ENCODE measurements around the gene ZBTB8B.
"Not testable (repeated sequence)": the region's sequence is repeated elsewhere in the genome, so short reads cannot be mapped to it uniquely, and the experiment has no call there.

The ZBTB8B gene

GRCh38 chr1:32470991-32471694, 6.3 kb downstream of the ZBTB8B start:
- no peak for DNase-seq

- DNase-seq: no peak
Measured at GRCh38 chr1:32471695-32472362, 7.0 kb downstream of the ZBTB8B start.

DNA sequence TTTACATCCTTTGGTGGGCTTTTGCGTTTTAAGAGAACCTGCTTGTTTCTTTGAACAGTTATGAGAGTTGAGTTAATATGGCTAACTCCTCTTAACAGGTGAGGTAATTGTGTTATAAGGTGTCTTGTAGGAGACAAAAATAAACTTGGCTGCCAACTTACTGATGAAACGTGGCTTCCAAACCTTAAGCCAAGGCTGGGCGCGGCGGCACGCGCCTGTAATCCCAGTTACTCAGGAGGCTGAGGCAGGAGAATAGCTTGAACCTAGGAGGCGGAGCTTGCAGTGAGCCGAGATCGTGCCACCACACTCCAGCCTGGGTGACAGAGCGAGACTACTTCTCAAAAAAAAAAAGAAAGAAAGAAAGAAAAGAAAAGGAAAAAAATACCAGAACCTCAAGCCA, 8.1 kb downstream of the ZBTB8B start:
- not testable (repeated sequence) for DNase-seq

GRCh38 chr1:32474954-32475353, 10.1 kb downstream of the ZBTB8B start:
- DNase-seq: no peak

DNA sequence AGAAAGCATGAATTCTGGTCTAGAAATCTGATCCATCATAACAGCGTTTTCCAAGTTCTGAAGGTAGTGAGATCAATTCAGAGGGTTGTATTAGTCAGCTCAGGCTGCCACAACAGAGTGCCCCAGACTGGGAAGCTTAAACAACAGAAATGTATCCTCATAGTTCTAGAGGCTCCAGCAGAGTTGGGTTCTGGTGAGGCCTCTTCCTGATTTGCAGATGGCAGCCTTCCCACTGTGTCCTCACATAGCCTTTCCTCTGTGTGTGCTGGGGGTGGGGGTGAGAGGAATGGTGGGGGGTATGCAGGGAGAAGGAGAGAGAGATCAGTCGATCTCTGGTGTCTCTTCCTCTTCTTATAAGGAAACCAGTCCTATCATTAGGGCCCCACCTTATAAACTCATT, 15.1 kb downstream of the ZBTB8B start:
- DNase-seq: no peak

DNA sequence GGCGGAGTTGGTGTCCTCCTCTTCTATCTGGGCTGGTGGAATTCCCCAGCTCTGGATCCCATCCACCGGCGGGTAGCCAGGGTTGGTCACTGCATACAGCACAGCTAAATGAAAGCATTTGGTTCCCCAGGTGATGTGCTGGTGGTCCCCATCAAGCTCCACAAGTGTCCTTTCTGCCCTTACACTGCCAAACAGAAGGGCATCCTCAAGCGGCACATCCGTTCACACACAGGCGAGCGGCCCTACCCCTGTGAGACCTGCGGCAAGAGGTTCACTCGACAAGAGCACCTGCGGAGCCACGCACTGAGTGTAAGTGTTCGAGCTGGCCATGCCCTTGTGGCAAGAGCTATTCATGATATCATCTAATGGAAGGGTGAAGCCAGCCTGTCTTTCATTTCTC, 15.9 kb downstream of the ZBTB8B start:
- DNase-seq: no peak

GRCh38 chr1:32481788-32482187, 16.9 kb downstream of the ZBTB8B start:
- not testable (repeated sequence) for DNase-seq

GRCh38 chr1:32485554-32486255, 20.8 kb downstream of the ZBTB8B start:
- DNase-seq: no peak

GRCh38 chr1:32486463-32487113, 21.7 kb downstream of the ZBTB8B start:
- DNase-seq: no peak

GRCh38 chr1:32487182-32487581, 22.3 kb downstream of the ZBTB8B start:
- DNase-seq: no peak

DNA sequence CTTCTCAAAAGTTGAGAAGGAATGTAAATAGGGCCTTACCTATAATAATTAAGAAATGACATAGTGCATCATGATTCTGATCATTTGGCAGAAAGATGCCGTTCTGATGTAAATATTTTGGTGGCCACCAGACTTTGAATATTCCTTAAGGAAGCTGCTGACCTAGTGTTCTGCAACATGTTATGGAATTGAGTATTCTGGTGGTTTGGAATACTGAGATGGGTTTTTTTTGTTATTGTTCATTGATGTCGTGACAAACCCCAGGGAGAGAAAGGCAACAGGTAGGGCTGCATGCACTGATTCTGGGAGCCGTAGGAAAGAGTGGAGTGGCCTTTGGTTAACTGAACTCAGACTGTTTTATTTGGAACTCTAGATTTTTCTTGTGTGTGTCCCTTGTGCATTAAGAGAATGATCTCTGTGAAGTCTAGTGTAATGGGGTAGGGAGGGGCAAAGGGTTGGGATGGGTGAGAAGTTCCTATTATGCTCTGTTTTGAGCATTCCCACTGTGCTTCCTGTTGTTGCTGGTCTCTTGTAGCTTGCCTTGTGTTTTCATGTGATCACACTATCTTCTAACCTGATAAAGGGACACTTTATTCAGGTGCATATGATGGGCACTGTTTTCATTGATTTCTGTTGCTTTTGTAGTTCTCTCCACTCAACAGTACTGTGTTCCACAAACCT, 25.0 kb downstream of the ZBTB8B start:
- DNase-seq: no peak

GRCh38 chr1:32491386-32491785, 26.5 kb downstream of the ZBTB8B start:
- DNase-seq: no peak

DNA sequence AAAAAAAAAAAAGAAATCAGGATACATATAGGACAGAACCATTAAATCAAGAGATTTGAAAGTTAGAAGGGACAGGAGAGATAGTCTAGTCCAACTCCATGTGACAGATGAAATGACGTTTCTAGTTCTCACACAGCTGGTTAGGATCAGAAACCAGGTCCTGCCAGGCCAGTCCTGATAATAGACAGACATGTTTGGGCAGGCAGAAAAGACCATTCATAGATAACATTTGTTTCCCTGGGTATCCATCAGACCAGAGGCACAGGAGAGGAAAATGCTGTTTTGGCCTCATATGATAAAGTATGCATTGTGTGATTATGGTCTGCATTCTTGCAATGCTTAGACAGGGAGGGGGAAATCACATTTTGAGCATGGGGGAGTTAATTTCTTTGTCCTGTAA, 29.3 kb downstream of the ZBTB8B start:
- DNase-seq: no peak

- no peak for DNase-seq
Measured at GRCh38 chr1:32494711-32495337, 30.0 kb downstream of the ZBTB8B start.

GRCh38 chr1:32496127-32496526, 31.3 kb downstream of the ZBTB8B start:
- no peak for DNase-seq

- DNase-seq: no peak
Measured at GRCh38 chr1:32498751-32499150, 33.9 kb downstream of the ZBTB8B start.

- peak; percentile 10 for DNase-seq
Measured at GRCh38 chr1:32500387-32501209, 35.7 kb downstream of the ZBTB8B start.

- DNase-seq: no peak
Measured at GRCh38 chr1:32501865-32502264, 37.0 kb downstream of the ZBTB8B start.

DNA sequence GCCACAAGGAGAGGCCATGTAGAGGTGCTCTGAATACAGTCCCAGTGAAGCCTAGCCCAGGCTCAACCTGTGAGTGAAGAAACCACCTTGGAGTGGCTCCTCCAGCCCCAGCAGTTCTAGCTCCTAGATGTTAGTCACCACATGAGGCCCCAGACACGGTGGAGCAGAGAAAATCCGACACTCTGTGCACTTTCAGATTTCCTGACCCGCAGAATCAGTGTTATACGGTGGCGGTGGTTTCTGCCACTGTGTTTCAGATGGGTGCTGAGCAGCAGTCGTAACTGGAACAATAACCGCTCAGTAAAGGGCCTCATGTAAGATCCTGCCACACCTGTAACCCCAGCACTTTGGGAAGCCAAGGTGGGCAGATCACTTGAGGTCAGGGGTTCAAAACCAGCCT, 38.3 kb downstream of the ZBTB8B start:
- DNase-seq: no peak

DNA sequence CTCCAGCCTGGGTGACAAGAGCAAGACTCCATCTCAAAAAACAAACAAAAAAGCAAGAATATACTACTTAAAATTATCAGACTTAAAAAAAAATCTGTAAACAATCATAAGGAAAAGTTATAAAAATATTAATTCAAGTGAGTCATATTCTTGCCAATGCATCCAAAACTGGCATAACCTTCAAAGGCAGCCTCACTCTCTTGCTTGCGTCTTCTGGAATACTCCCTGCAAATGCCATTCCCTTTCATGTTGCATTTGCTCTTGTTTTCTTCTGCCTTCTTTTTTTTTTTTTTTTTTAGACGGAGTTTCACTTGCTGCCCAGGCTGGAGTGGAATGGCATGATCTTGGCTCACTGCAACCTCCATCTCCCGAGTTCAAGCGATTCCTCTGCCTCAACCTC, 42.1 kb downstream of the ZBTB8B start:
- DNase-seq: no peak

- DNase-seq: no peak
Measured at GRCh38 chr1:32508761-32509160, 43.9 kb downstream of the ZBTB8B start.

DNA sequence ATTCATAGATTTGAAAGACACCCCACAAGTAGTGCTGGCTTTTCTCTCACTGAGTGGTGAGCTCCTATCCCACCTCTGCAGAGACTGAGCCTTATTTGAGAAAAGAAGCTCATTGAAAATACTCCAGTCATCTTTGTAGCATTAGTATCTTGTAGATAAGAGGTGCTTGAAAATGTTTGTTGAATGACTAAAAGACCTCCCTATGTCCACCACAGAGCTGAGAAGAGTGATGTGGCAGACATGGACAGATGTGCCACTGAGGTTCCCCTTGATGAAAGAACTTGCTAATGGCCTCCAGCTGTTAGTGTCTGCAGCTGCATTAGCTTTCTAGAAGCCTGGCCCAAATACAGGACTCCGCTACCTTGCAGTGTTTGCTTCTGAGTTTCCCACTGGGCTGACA, 45.1 kb downstream of the ZBTB8B start:
- DNase-seq: no peak
